A549 (cell line): Measurements from ENCODE around the gene FAM221A. TPM values are rescaled to one million over a fixed set of nuclear protein-coding genes. Genes with fewer than 3 reads are reported as not detected.

Experiments
- ATAC-seq, 2 experiments: fragments of 200-7000 bp in 1 of 2; fragments of >200 bp in 1 of 2; cut with Nextera tagmentation in 1 of 2; cut with Tn5 transposase in 1 of 2; 3 replicates each; pipeline versions ENCODE4 v1.8.0 to v1.9.1; 2018 to 2020; ENCODE audit warnings: mild to moderate bottlenecking in 1 of 2, moderate library complexity in 1 of 2
- CTCF ChIA-PET: fragments of 300-600 bp; sonication (Branson Sonifier 250); formaldehyde crosslinking; extraction: SDS; loops from one replicate; lab custom pipeline; 2021; ENCODE audit warnings: antibody characterized with exemption, inconsistent platforms; lab: Yijun Ruan, JAX
- POLR2A ChIA-PET: fragments of 350-600 bp; formaldehyde crosslinking; extraction: SDS; loops from one replicate; lab custom pipeline; 2021; ENCODE audit warnings: antibody characterized with exemption, inconsistent platforms; lab: Yijun Ruan, JAX
- DNase-seq, 2 experiments: peaks; one replicate each; pipeline versions ENCODE4 v3.0.0 to v3.0.0-alpha.2; 2011 to 2016; ENCODE audit warnings: low read depth in 1 of 2, low spot score in 1 of 2
- FAIRE-seq: peaks from 2 replicates; lab custom pipeline; 2011; peaks lifted over from hg19 to GRCh38; lab: Jason Lieb, UNC
- H3K27ac ChIP-seq, 2 experiments: fragments of >200 bp; sonication (Bioruptor Twin); formaldehyde crosslinking; 3 replicates each; pipeline ENCODE4 v1.5.1; 2016 to 2017
- H3K4me1 ChIP-seq: fragments of >200 bp; sonication (Bioruptor Twin); formaldehyde crosslinking; 3 replicates; pipeline ENCODE4 v1.6.1; 2016
- H3K4me2 ChIP-seq: fragments of >200 bp; sonication (Bioruptor Twin); formaldehyde crosslinking; 3 replicates; pipeline ENCODE4 v1.6.1; 2016
- H3K4me3 ChIP-seq: fragments of >200 bp; sonication (Bioruptor Twin); formaldehyde crosslinking; 3 replicates; pipeline ENCODE4 v1.5.1; 2016
- H3K9me3 ChIP-seq: fragments of >200 bp; sonication (Bioruptor Twin); formaldehyde crosslinking; 3 replicates; pipeline ENCODE4 v1.6.1; 2016
- ATOH8 ChIP-seq: fragments of 250-450 bp; sonication (Bioruptor Pico); IDR thresholded peaks from 2 replicates; pipeline ENCODE4 v1.5.0; 2020; ENCODE audit warnings: low read depth, mild to moderate bottlenecking, moderate library complexity
- CEBPB ChIP-seq, 2 experiments: fragments of >200 bp in 1 of 2; sonication (Bioruptor Twin) in 1 of 2; formaldehyde crosslinking in 1 of 2; IDR thresholded peaks; 2 replicates each; pipeline ENCODE4 v1.6.1; 2012 to 2016
- CHD4 ChIP-seq: fragments of 200-600 bp; sonication (generic); IDR thresholded peaks from 2 replicates; pipeline ENCODE4 v1.6.1; 2016; ENCODE audit warnings: antibody characterized with exemption, mild to moderate bottlenecking, borderline replicate concordance
- CTCF ChIP-seq: fragments of >200 bp; sonication (Bioruptor Twin); formaldehyde crosslinking; IDR thresholded peaks from 3 replicates; pipeline ENCODE4 v1.5.1; 2016
- EHMT2 ChIP-seq: fragments of 200-600 bp; sonication (generic); IDR thresholded peaks from 2 replicates; pipeline ENCODE4 v1.6.1; 2016; ENCODE audit warnings: antibody characterized with exemption, low read depth, mild to moderate bottlenecking, moderate library complexity
- ELK1 ChIP-seq: fragments of 150-350 bp; IDR thresholded peaks from 2 replicates; pipeline ENCODE4 v1.6.1; 2014; ENCODE audit warnings: low read depth, mild to moderate bottlenecking, low read length
- FOSL2 ChIP-seq, 2 experiments: fragments of 450-650 bp in 1 of 2; fragments of >200 bp in 1 of 2; sonication (Bioruptor Twin) in 1 of 2; formaldehyde crosslinking; IDR thresholded peaks; 2 replicates each; pipeline versions ENCODE4 v1.5.0 to v1.6.1; 2016 to 2020; ENCODE audit warnings: mild to moderate bottlenecking in 1 of 2, moderate library complexity in 1 of 2
- FOXS1 ChIP-seq: fragments of 250-450 bp; sonication (Bioruptor Pico); IDR thresholded peaks from 2 replicates; pipeline ENCODE4 v1.5.0; 2020; ENCODE audit warnings: mild to moderate bottlenecking, moderate library complexity
- GATA3 ChIP-seq: IDR thresholded peaks from 2 replicates; pipeline ENCODE4 v1.6.1; 2012; ENCODE audit warnings: borderline replicate concordance
- HES2 ChIP-seq: fragments of >200 bp; sonication (Bioruptor Twin); formaldehyde crosslinking; IDR thresholded peaks from 2 replicates; pipeline ENCODE4 v1.6.1; 2016
- HOXA7 ChIP-seq: fragments of 250-450 bp; sonication (Bioruptor Pico); IDR thresholded peaks from 2 replicates; pipeline ENCODE4 v1.5.0; 2020; ENCODE audit warnings: mild to moderate bottlenecking, moderate library complexity
- HOXB5 ChIP-seq: fragments of 250-450 bp; sonication (Bioruptor Pico); IDR thresholded peaks from 2 replicates; pipeline ENCODE4 v1.5.0; 2020; ENCODE audit warnings: mild to moderate bottlenecking, moderate library complexity
- MAFK ChIP-seq: fragments of 450-650 bp; IDR thresholded peaks from 2 replicates; pipeline ENCODE4 v1.6.1; 2014; ENCODE audit not compliant: partially characterized antibody
- MAX ChIP-seq: IDR thresholded peaks from 2 replicates; pipeline ENCODE4 v1.6.1; 2012
- RARB ChIP-seq: fragments of 250-450 bp; sonication (Bioruptor Pico); IDR thresholded peaks from 2 replicates; pipeline ENCODE4 v1.8.0; 2021; ENCODE audit warnings: mild to moderate bottlenecking, moderate library complexity
- RCOR1 ChIP-seq: fragments of 150-350 bp; IDR thresholded peaks from 2 replicates; pipeline ENCODE4 v1.6.1; 2014; ENCODE audit warnings: antibody characterized with exemption, low read length, low read depth
- RNF2 ChIP-seq: fragments of 200-600 bp; sonication (generic); IDR thresholded peaks from 2 replicates; pipeline ENCODE4 v1.6.1; 2016; ENCODE audit warnings: low read depth, mild to moderate bottlenecking, antibody characterized with exemption, moderate library complexity, borderline replicate concordance
- SMC3 ChIP-seq: fragments of >200 bp; sonication (Bioruptor Twin); formaldehyde crosslinking; IDR thresholded peaks from 3 replicates; pipeline ENCODE4 v1.6.1; 2018; ENCODE audit warnings: inconsistent platforms
- TFCP2L1 ChIP-seq: fragments of 250-450 bp; sonication (Bioruptor Pico); IDR thresholded peaks from 2 replicates; pipeline ENCODE4 v1.5.0; 2021; ENCODE audit warnings: mild to moderate bottlenecking
- TP53 ChIP-seq: fragments of 250-450 bp; sonication (Bioruptor Pico); IDR thresholded peaks from 2 replicates; pipeline ENCODE4 v1.5.0; 2021; ENCODE audit warnings: mild to moderate bottlenecking, moderate library complexity
- ZFP36 ChIP-seq: fragments of 450-650 bp; IDR thresholded peaks from 2 replicates; pipeline ENCODE4 v1.6.1; 2014; ENCODE audit warnings: borderline replicate concordance; ENCODE audit not compliant: partially characterized antibody
- ZNF302 ChIP-seq: fragments of 250-450 bp; sonication (Bioruptor Pico); IDR thresholded peaks from 2 replicates; pipeline ENCODE4 v1.9.0; 2021; ENCODE audit warnings: inconsistent platforms, mild to moderate bottlenecking, moderate library complexity
- WGBS: methylation state at CpG from one replicate; pipeline ENCODE4 v1.1.6; 2017; ENCODE audit errors: missing lambda C conversion rate; 5-methylcytosine and 5-hydroxymethylcytosine counted together
- polyA plus RNA-seq, 4 experiments: library from polyadenylated mRNA; depleted of rRNA in 3 of 4; stranded (reverse); fragments of >200 nt; fragmentation: RNase III in 1 of 4; extraction: RNeasy Plus Mini Kit Qiagen cat#74134 plus additional on column Dnase treatment in 1 of 4; gene quantifications; 2 replicates in 3 of 4; 3 replicates in 1 of 4; pipeline ENCODE4 v1.2.3, GENCODE V29; 2011 to 2017

FAM221A gene
- polyA plus RNA-seq, 2 of the 4 experiments (the other 2 are of a cell fraction): 0.94 to 1.8 TPM

- ATAC-seq: no peak
These were observed 9.2 kb downstream of the FAM221A start for GRCh38 chr7:23689165-23689564.

GRCh38 chr7:23691320-23691719 is 11.3 kb downstream of the FAM221A start:
- CTCF ChIA-PET: interaction anchor here (0.9 to 1.3 kb wide), 2 partner anchors 11 to 145 kb away, joined by 3 read pairs; no protein-coding TSS in a partner anchor
- Histone ChIP-seq H3K4me3 (no peak overlapping the region), H3K27ac (no peak overlapping the region), H3K4me1 (no peaks in the 10 kb centered on the region), H3K4me2 (no peak overlapping the region), H3K9me3 (no peaks in the 10 kb centered on the region)
- ATAC-seq (no peak), FAIRE-seq (no peak), DNase-seq (no peak)
- TF ChIP-seq HES2: no peak
- POLR2A ChIA-PET: no interaction called here
- whole genome bisulfite sequencing: 73% methylated on average over 4 of the region's 4 CpGs

More at GRCh38 chr7:23689165-23689564, 9.2 kb downstream of the FAM221A start:
- Histone ChIP-seq H3K4me1 (no peaks in the 10 kb centered on the region), H3K9me3 (no peaks in the 10 kb centered on the region), H3K4me2 (no peak overlapping the region), H3K27ac (no peak overlapping the region), H3K4me3 (no peak overlapping the region)
- FAIRE-seq: no peak
- TF ChIP-seq CTCF (no peak), FOXS1 (CRISPR knock-in tag) (no peak), MAX (no peak), MAFK (no peak), CEBPB (IDR thresholded peaks at IDR 0.05) (no peak), CHD4 (no peak), HES2 (no peak), ATOH8 (CRISPR knock-in tag) (no peak), RARB (no peak)
- DNase-seq: no peak
- POLR2A ChIA-PET: no interaction called here
- WGBS: 58% methylated on average over 4 of the region's 4 CpGs
- CTCF ChIA-PET: no interaction called here

- ATAC-seq (no peak), FAIRE-seq (no peak), DNase-seq (no peak)
- Histone ChIP-seq H3K27ac (no peak overlapping the region), H3K4me1 (no peaks in the 10 kb centered on the region), H3K4me3 (no peak overlapping the region), H3K9me3 (no peaks in the 10 kb centered on the region), H3K4me2 (no peak overlapping the region)
- TF ChIP-seq HOXB5 (CRISPR knock-in tag) (no peak), ZNF302 (CRISPR knock-in tag) (no peak), FOSL2 (IDR thresholded peaks at IDR 0.05) (no peak), FOSL2 (CRISPR knock-in tag; IDR thresholded peaks at IDR 0.05) (no peak), RNF2 (no peak), MAFK (no peak), ELK1 (no peak), RCOR1 (no peak), EHMT2 (no peak), HES2 (no peak), HOXA7 (CRISPR knock-in tag) (no peak), ZFP36 (no peak), SMC3 (no peak), TP53 (CRISPR knock-in tag) (no peak), CEBPB (IDR thresholded peaks at IDR 0.05) (no peak), ATOH8 (CRISPR knock-in tag) (no peak), TFCP2L1 (CRISPR knock-in tag) (no peak), GATA3 (no peak), CTCF (no peak)
- ChIA-PET CTCF (interaction anchor here (0.6 to 1.4 kb wide), 4 partner anchors 9 to 146 kb away, joined by 3 to 4 read pairs (median 4); no protein-coding TSS in a partner anchor), POLR2A (no interaction called here)
These were observed 13.2 kb downstream of the FAM221A start for GRCh38 chr7:23693224-23693623.
